Myocyte (in vitro differentiated cells): ENCODE results near the gene SYVN1. TPM values are rescaled to one million over a fixed set of nuclear protein-coding genes. Genes with fewer than 3 reads are reported as not detected.
"Not testable (repeated sequence)": the region's sequence is repeated elsewhere in the genome, so short reads cannot be mapped to it uniquely, and the experiment has no call there.

Source experiments
- DNase-seq: peaks from one replicate; pipeline ENCODE4 v3.0.0-alpha.2; 2012; ENCODE audit warnings: low read depth
- total RNA-seq: library from RNA; depleted of rRNA; stranded (reverse); fragments of >200 nt; gene quantifications from 2 replicates; pipeline ENCODE4 v1.2.3, GENCODE V29; 2014

Gene SYVN1
- total RNA-seq, 1 donor from 2014 or later: 25.1 TPM

- DNase-seq: no peak
These were observed 17.1 kb upstream of the SYVN1 start for GRCh38 chr11:65151331-65151899.

DNA sequence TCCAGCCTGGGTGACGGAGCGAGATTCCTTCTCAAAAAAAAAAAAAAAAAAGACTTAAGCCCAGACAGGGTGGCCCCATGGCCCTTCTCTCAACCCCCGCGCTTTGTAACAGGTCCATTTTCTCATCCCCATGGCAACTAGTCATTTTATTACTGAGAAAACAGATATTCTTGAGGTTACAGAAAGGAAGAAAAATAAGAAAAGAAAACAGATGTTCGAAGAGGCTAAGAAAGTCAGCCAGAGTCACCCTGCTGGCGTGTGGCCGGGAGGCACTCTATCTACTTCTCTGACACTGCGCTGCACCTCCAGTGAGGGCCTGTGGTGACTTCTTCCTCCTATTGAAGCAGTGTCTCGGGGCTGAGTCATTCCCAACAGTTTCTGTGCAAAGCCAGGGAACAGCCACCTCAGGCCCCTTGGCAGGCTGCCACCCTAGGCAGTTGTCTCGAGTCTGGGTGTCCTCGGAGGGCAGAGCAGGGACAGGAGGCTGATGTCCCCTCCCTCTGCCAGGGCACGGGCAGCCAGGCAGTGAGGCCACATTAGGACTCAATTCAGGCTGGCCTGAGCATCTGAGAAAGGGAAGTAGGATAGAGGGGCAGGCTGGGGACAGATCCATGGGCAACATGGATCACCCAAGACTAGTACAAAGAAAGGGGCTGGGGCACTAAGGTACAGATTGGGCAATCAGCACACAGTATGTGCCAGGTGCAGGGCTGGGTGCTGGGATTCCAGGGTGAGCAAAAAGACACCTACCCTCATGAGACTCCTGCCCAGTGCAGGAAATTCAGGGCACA, 16.4 kb upstream of the SYVN1 start:
- DNase-seq: peak; percentile 99

DNA sequence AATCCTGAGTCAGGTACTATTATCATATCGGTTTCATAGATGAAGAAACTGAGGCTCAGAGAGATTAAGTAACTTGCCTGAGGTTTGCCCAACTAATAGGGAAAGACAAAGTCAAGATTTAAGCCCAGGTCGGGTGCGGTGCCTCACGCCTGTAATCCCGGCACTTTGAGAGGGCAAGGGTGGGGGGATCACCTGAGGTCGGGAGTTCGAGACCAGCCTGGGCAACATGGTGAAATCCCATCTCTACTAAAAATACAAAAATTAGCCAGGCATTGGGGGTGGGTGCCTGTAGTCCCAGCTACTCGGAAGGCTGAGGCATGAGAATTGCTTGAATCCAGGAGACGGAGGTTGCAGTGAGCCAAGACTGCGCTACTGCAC, 15.8 kb upstream of the SYVN1 start:
- DNase-seq: not testable (repeated sequence)

DNA sequence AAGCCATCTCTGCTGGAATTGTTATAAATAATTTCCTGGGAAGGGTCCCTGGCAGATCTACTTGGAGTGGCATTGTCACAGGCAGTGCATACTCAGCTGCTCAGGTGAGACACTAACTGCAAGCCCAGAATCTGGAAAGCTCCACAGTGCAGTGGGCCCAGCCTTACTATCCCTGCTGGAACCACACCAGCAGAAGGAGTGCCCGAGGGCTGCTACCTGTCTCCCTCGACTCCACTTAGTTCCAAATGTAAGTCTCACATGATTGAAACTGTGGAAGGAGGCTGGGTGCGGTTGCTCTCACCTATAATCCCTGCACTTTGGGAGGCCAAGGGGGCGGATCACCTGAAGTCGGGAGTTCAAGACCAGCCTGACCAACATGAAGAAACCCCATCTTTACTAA, 14.3 kb upstream of the SYVN1 start:
- DNase-seq: no peak

DNA sequence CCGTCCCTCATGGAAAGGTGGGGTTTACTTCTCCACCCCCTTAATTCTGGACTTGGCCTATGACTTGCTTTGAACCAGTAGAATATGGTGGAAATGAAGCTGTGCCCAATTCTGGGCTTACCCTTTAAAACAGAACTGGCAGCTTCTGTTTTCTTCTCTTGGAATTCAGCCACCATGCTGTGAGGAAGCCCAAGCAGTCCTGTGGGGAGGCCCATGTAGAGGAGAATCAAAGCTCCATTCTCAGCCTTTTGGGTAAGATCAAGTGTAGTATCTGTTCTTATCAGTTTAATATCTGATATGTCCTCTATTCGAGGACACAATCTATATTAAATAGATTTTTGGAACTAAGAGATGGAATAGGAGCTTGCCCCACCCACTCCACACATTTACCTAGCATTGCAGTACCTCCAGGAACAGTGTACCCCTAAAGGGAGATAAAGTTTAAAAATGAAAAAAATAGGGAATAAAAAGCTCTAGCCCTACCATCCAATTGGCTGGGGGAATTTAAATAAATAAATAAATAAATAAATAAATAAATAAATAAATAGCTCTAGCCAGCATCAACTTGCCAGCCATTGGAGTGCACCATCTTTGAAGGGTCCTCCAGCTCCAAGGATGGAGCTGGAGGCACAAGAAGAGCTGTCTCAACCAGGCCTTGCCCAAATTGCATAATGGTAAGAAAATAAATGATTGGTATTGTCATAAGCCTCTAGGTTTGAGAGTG, 13.2 kb upstream of the SYVN1 start:
- DNase-seq: no peak

- DNase-seq: no peak
These were observed 7.7 kb upstream of the SYVN1 start for GRCh38 chr11:65141896-65142494.

DNA sequence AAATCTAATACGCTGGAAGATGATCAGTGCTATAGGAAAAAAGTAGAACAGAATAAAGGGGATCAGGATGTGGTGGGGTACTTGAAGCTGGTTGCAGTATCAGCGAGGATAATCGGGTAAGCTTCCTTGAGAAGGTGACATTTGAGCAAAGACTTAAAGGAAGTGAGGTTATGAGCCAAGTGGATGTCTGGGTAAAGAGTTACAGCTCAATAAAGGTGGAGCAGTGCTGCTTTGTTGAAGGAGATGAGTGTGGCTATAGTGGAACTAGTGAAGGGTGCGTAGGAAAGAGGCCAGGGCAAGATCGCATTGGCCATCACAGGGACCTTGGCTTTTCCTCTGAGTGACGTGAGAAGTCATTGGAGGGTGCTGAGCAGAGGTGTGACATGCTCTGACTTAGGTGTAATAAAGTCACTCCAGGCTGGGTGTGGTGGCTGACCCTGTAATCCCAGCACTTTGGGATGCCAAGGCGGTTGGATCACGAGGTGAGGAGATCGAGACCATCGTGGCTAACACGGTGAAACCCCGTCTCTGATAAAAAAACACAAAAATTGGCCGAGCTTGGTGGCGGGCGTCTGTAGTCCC, 2.3 kb upstream of the SYVN1 start:
- DNase-seq: no peak

DNA sequence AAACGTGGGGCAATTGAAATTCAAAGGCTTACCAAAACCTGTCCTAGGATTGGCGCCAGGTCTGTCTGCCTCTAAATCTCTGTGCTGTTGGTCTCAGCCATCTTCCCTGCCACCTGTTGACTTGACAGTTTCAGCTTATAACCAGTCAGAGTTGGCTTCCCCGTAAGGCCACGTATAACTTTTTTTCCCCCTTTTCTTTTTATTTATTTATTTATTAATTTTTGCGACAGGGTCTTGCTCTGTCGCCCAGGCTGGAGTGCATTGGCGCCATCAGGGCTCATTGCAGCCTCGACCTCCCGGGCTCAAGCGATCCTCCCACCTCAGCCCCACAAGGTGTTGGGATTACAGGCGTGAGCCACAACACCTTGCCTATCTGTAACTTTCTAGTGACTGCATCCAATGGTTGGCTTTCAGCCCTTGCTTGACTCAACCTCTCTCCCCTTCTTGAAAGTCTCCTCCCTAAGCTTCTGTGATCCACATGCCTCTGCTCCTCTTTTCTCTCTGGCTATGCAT, 1.4 kb upstream of the SYVN1 start:
- DNase-seq: no peak

- DNase-seq: peak; percentile 97
These were observed 773 bp upstream of the SYVN1 start for GRCh38 chr11:65134952-65135632.

- no peak for DNase-seq
These were observed 595 bp downstream of the SYVN1 start for GRCh38 chr11:65133724-65134123.

GRCh38 chr11:65132988-65133700, 1.2 kb downstream of the SYVN1 start:
- DNase-seq: no peak

DNA sequence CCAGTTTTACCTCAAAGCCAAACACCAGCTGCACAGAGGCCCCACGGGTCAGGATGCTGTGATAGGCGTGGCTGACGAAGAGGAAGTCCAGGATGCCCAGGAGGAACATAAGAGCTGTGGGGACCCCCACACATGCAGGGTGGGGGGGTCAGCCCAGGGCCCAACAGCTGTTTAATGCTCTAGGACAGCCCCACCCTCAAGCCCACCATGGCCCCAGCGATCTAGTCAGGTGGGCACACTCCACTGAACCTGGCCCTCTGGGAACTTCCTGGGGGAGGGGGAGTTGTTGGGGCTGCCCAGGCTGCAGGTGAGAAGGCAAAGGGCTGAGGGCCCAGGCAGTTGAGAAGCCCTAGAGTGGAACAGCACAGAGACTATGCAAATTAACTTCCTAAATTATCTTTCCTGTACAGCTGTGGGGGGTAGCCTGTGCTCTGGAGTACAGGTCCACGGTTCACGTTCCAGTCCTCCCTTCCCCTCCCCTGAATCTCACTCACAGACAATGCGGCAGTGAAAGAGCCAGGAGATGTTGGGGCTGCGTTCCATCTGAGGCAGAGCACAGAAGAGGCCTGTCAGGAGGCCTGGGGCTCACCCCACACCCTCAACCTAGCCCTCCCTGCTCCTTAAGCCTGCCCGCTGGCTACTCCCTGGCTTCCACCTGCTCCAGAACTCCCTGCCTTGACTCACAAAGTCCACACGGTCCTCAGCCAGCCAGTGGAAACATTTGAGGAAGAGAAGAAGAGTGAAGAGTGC, 1.9 kb downstream of the SYVN1 start:
- no peak for DNase-seq

- DNase-seq: no peak
These were observed 2.5 kb downstream of the SYVN1 start for GRCh38 chr11:65131895-65132237.

DNA sequence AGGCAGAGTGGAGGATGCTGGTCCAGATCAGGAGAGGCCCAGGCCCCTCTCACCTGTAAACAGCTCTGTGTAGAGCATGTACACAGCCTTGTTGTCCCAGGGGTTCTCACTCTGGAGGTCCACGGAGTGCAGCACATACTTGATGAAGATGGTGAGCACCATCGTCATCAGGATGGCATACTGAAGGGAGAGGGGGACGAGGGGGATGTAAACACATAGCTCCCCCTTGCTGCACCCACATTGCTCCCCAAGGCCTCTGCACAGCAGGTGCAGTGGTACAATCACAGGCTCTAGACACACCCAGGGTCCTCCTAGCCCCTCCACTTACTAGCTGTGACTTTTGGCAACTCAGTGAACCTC, 2.9 kb downstream of the SYVN1 start:
- no peak for DNase-seq

GRCh38 chr11:65130631-65131416, 3.5 kb downstream of the SYVN1 start:
- DNase-seq: no peak

- DNase-seq: no peak
These were observed 4.5 kb downstream of the SYVN1 start for GRCh38 chr11:65129649-65130441.

- DNase-seq: no peak
These were observed 5.9 kb downstream of the SYVN1 start for GRCh38 chr11:65128182-65129145.
